ENCODE results near the gene NPR1. TPM values are rescaled to one million over a fixed set of nuclear protein-coding genes. Genes with fewer than 3 reads are reported as not detected.
A peak's percentile ranks its signal among the peaks of the same experiment; 100 is the strongest.

NPR1 gene
- total and polyA plus RNA-seq, 8 donors, result 1.4 to 39.7 (median 6.1) TPM

- DNase-seq, result peak in 1 of 2 donors; percentile 93
- Histone ChIP-seq H3K36me3 (peaks cover 17 to 27% (median 24%) of the 10 kb centered on the region in 4 donors), H3K4me1 (peaks cover 15 to 55% (median 43%) of the 10 kb centered on the region in 4 donors), H3K4me3 (no peak overlapping the region), H3K27me3 (no peaks in the 10 kb centered on the region), H3K27ac (peak overlapping the region; percentile 52 to 84 (median 70)), H3K9me3 (no peaks in the 10 kb centered on the region)
- WGBS, 5 donors, result 18 to 65% (median 50%) methylated on average over 1 to 2 of the region's 2 CpGs
- TF ChIP-seq POLR2A (IDR thresholded peaks at IDR 0.05), result no peak
- TF ChIP-seq CTCF (IDR thresholded peaks at IDR 0.05), result no peak
- peak; percentile 31 to 88 (median 55) for TF ChIP-seq POLR2AphosphoS5 (IDR thresholded peaks at IDR 0.05)
- TF ChIP-seq EP300 (IDR thresholded peaks at IDR 0.05), result no peak
- intact Hi-C loops (cut with DNase I; ENCODE audit: low total_unique reads), result no loop called here
These were observed 28.6 kb upstream of the NPR1 start for GRCh38 chr1:153649863-153650235.

DNA sequence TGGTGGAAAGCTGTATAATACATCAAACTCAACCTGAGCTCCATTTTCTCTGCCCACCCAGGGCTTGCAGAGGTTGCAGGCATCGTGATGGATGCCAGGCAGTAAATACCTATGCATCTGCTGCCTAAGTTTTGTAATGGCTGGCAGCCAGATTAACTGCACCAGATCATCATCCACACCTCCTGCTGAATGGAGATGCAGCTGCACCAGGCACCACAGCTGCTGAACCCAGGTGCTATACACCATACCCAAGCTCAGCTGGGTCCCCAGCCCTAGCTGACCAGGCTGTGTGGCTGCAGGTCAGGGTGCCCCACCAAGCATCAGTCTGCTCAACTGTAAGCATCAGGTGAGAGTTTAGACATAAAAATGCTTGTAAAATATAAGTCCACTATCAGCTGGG, 26.7 kb upstream of the NPR1 start:
- TF ChIP-seq CTCF (IDR thresholded peaks at IDR 0.05) (no peak), POLR2A (IDR thresholded peaks at IDR 0.05) (no peak), POLR2AphosphoS5 (IDR thresholded peaks at IDR 0.05) (no peak), EP300 (IDR thresholded peaks at IDR 0.05) (no peak)
- Histone ChIP-seq H3K27me3 (no peaks in the 10 kb centered on the region), H3K27ac (no peak overlapping the region), H3K9me3 (no peaks in the 10 kb centered on the region), H3K4me1 (peaks cover 15 to 47% (median 39%) of the 10 kb centered on the region in 4 donors), H3K4me3 (no peak overlapping the region), H3K36me3 (peaks cover 0 to 8% (median 4%) of the 10 kb centered on the region in 4 donors)
- intact Hi-C loops (cut with DNase I; ENCODE audit: low total_unique reads), result no loop called here
- DNase-seq, result no peak
- WGBS, 5 donors, result 71 to 86% (median 81%) methylated on average over 1 of the region's 1 CpG

DNA sequence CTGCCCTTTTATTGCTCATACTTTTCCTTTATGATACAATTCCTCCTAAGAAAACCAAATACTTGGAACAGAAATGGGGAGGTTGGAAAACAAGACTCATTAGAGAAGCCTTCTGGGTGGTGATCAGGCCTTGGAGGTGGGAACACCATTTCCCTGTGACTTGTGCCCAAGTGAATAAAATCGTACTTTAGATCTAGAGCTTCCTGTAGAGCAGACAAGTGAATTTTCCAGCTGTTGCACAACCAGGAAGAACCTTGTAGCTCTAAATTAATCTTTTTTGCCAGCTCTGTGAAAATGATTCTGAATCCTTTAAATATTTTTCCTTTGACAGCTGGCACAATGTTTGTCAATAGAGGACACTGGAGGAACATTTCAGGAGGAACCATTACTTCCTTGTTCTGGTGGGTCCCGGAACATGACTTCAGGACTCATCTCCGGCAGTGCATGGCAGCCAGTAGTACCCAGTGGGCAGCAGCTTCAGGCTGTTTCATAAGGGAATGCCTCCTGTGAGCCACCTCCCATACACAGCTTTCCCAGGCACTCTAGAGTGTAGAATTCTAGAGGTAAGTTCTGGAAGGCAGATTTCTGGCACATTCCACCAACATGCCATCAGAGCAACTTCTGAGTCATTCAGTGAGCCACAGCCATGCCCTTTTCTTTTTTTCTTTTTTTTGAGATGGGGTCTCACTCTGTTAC, 25.5 kb upstream of the NPR1 start:
- Histone ChIP-seq H3K36me3 (no peaks in the 10 kb centered on the region), H3K9me3 (no peaks in the 10 kb centered on the region), H3K27me3 (no peaks in the 10 kb centered on the region), H3K4me3 (no peak overlapping the region), H3K4me1 (peaks cover 15 to 38% (median 32%) of the 10 kb centered on the region in 4 donors), H3K27ac (peak overlapping the region; percentile 23 to 76 (median 35))
- intact Hi-C loops (cut with DNase I; ENCODE audit: low total_unique reads), result no loop called here
- no peak for TF ChIP-seq EP300 (IDR thresholded peaks at IDR 0.05)
- TF ChIP-seq POLR2AphosphoS5 (IDR thresholded peaks at IDR 0.05), result no peak
- TF ChIP-seq CTCF (IDR thresholded peaks at IDR 0.05), result no peak
- no peak for TF ChIP-seq POLR2A (IDR thresholded peaks at IDR 0.05)
- no peak for DNase-seq
- WGBS, 5 donors, result 39 to 68% (median 60%) methylated on average over 3 of the region's 3 CpGs

DNA sequence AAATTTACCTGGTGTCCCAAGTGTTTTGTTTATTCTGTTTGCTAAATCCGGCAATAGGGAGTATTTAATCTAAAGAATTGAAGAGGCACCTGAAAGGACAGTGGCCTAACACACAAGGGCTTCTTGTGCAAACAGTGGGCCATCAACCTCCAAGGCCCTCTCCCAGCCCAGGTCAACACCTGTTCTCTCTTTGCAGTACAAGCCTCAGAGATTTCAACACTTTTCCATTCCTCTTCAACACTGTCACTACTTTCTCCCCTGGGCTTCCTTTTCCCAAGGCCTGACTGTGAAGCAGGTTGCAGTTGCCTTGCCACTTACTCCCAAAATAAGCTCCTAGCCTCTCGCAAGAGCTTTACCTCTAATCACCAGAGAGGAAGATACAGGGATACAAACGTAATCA, 23.2 kb upstream of the NPR1 start:
- no peaks in the 10 kb centered on the region for H3K9me3 ChIP-seq
- intact Hi-C loops (cut with DNase I; ENCODE audit: low total_unique reads), result no loop called here
- WGBS, 5 donors, result 61 to 78% (median 67%) methylated on average over 3 of the region's 3 CpGs
- DNase-seq, result no peak
- no peak overlapping the region for H3K4me3 ChIP-seq
- no peaks in the 10 kb centered on the region for H3K27me3 ChIP-seq
- TF ChIP-seq EP300 (IDR thresholded peaks at IDR 0.05) (no peak), POLR2A (IDR thresholded peaks at IDR 0.05) (no peak), CTCF (IDR thresholded peaks at IDR 0.05) (no peak), POLR2AphosphoS5 (IDR thresholded peaks at IDR 0.05) (no peak)
- peaks cover 5 to 35% (median 24%) of the 10 kb centered on the region in 4 donors for H3K4me1 ChIP-seq
- H3K36me3 ChIP-seq, result peaks cover 0 to 4% (median 0%) of the 10 kb centered on the region in 4 donors
- peak overlapping the region in 1 of 5 donors; percentile 5 for H3K27ac ChIP-seq
